HepG2 (cell line): ENCODE results near the gene UBE2I. TPM values are rescaled to one million over a fixed set of nuclear protein-coding genes. Genes with fewer than 3 reads are reported as not detected.
A peak's percentile ranks its signal among the peaks of the same experiment; 100 is the strongest.

Experiments
- AFF4 ChIP-seq: sonication (generic); formaldehyde crosslinking; IDR thresholded peaks from 2 replicates; pipeline ENCODE4 v1.4.0; 2020; ENCODE audit warnings: missing genetic modification reagents
- ATF4 ChIP-seq, 2 experiments: fragments of 450-650 bp in 1 of 2; sonication (generic) in 1 of 2; formaldehyde crosslinking; IDR thresholded peaks; 2 replicates each; pipeline versions ENCODE4 v1.5.0 to v1.8.0; 2020 to 2022; ENCODE audit warnings: mild to moderate bottlenecking in 1 of 2, missing genetic modification reagents in 1 of 2
- CSRNP2 ChIP-seq: sonication (generic); formaldehyde crosslinking; conservative IDR thresholded peaks from 2 replicates; pipeline ENCODE4 v1.8.0; 2022; ENCODE audit warnings: low read depth, missing genetic modification reagents
- FOSL1 ChIP-seq: sonication (generic); formaldehyde crosslinking; IDR thresholded peaks from 2 replicates; pipeline ENCODE4 v1.9.0; 2021; ENCODE audit warnings: missing genetic modification reagents, borderline replicate concordance
- HIVEP1 ChIP-seq: sonication (generic); formaldehyde crosslinking; IDR thresholded peaks from 2 replicates; pipeline ENCODE4 v1.4.0; 2020; ENCODE audit warnings: mild to moderate bottlenecking, missing genetic modification reagents
- MAZ ChIP-seq, 2 experiments: sonication (generic) in 1 of 2; formaldehyde crosslinking in 1 of 2; IDR thresholded peaks; 2 replicates each; pipeline versions ENCODE4 v1.5.0 to v1.6.1; 2012 to 2020; ENCODE audit warnings: low read depth in 2 of 2, mild to moderate bottlenecking in 2 of 2, borderline replicate concordance in 1 of 2, improper control_type of control experiment in 1 of 2, low read length in 1 of 2, missing genetic modification reagents in 1 of 2, moderate library complexity in 1 of 2
- NAIF1 ChIP-seq: sonication (generic); formaldehyde crosslinking; IDR thresholded peaks from 2 replicates; pipeline ENCODE4 v1.5.0; 2020; ENCODE audit warnings: mild to moderate bottlenecking, missing genetic modification reagents, borderline replicate concordance
- PATZ1 ChIP-seq: sonication (generic); formaldehyde crosslinking; IDR thresholded peaks from 2 replicates; pipeline ENCODE4 v1.4.0; 2020; ENCODE audit warnings: missing genetic modification reagents
- SYNCRIP ChIP-seq: fragments of 200-400 bp; formaldehyde crosslinking; IDR thresholded peaks from 2 replicates; pipeline ENCODE4 v1.6.1; 2018; ENCODE audit warnings: mild to moderate bottlenecking, low read depth, low read length; ENCODE audit not compliant: insufficient read depth
- ZNF205 ChIP-seq: IDR thresholded peaks from 2 replicates; pipeline ENCODE4 v1.6.1; 2018; ENCODE audit warnings: missing biosample characterization, missing genetic modification reagents
- ZNF331 ChIP-seq: sonication (generic); formaldehyde crosslinking; IDR thresholded peaks from 2 replicates; pipeline ENCODE4 v1.4.0; 2020; ENCODE audit warnings: missing genetic modification reagents
- ZNF337 ChIP-seq: sonication (generic); formaldehyde crosslinking; IDR thresholded peaks from 2 replicates; pipeline ENCODE4 v1.5.1; 2020; ENCODE audit warnings: missing genetic modification reagents, low read depth, mild to moderate bottlenecking, borderline replicate concordance
- ZNF512B ChIP-seq: sonication (generic); formaldehyde crosslinking; IDR thresholded peaks from 2 replicates; pipeline ENCODE4 v1.5.1; 2020; ENCODE audit warnings: missing genetic modification reagents, mild to moderate bottlenecking, borderline replicate concordance
- ZNF737 ChIP-seq: sonication (generic); formaldehyde crosslinking; IDR thresholded peaks from 2 replicates; pipeline ENCODE4 v1.5.0; 2020; ENCODE audit warnings: missing genetic modification reagents, mild to moderate bottlenecking, borderline replicate concordance
- ZZZ3 ChIP-seq: sonication (generic); formaldehyde crosslinking; IDR thresholded peaks from 2 replicates; pipeline ENCODE4 v1.4.0; 2020; ENCODE audit warnings: missing genetic modification reagents, mild to moderate bottlenecking, borderline replicate concordance
- polyA plus RNA-seq, 8 experiments: library from polyadenylated mRNA; depleted of rRNA in 3 of 8; stranded (reverse) in 7 of 8; unstranded in 1 of 8; fragments of >200 nt; fragmentation: Illumina TruSeq in 4 of 8; extraction: Trizol in 4 of 8; gene quantifications; 2 replicates each; pipeline versions ENCODE4 v1.2.1 to v1.2.3, GENCODE V29; 2011 to 2016; ENCODE audit warnings: low read depth in 4 of 8, missing spikeins in 1 of 8, mixed read lengths in 1 of 8; ENCODE audit not compliant: insufficient read depth in 1 of 8
- total RNA-seq, 5 experiments: library from RNA; depleted of rRNA; stranded (reverse); fragments of >200 nt; fragmentation: Illumina TruSeq; extraction: Trizol; gene quantifications; 2 replicates each; pipeline ENCODE4 v1.2.3, GENCODE V29; 2016; ENCODE audit warnings: low read depth in 1 of 5

The UBE2I gene
- total and polyA plus RNA-seq, 2 of the 13 experiments (the other 11 are each of a cell fraction or from before 2014, with no cell fraction given), result 75.8 to 98.9 TPM

GRCh38 chr16:1308977-1309885, at the start of gene UBE2I (continued):
- TF ChIP-seq AFF4 (CRISPR knock-in tag) (peak; percentile 51; the same call in 1 of the 2 replicates), ZZZ3 (CRISPR knock-in tag) (peak; percentile 100), CSRNP2 (CRISPR knock-in tag) (no peak), ZNF337 (CRISPR knock-in tag) (0 out of 2 replicates have a peak, but pooled peaks have one; percentile 62), ZNF331 (no peak), FOSL1 (CRISPR knock-in tag) (no peak), ZNF512B (CRISPR knock-in tag) (no peak), ZNF737 (CRISPR knock-in tag) (peak; percentile 97), ZNF205 (peak; percentile 78), NAIF1 (CRISPR knock-in tag) (no peak), MAZ (IDR thresholded peaks at IDR 0.05; ENCODE audit: borderline replicate concordance, low read depth, low read length) (peak; percentile 19; the same call in 1 of the 2 replicates), MAZ (CRISPR knock-in tag; IDR thresholded peaks at IDR 0.05; ENCODE audit: low read depth) (peak; percentile 70), PATZ1 (CRISPR knock-in tag) (peak; percentile 80), SYNCRIP (no peak), ATF4 (CRISPR knock-in tag; IDR thresholded peaks at IDR 0.05) (no peak), HIVEP1 (CRISPR knock-in tag) (peak; percentile 83)
